ENCODE data around the gene ACADVL. TPM values are rescaled to one million over a fixed set of nuclear protein-coding genes. Genes with fewer than 3 reads are reported as not detected.
"Not testable (repeated sequence)": the region's sequence is repeated elsewhere in the genome, so short reads cannot be mapped to it uniquely, and the experiment has no call there.

ACADVL gene
- total and polyA plus RNA-seq, 12 donors, result 961 to 6,098 (median 1,772) TPM

DNA sequence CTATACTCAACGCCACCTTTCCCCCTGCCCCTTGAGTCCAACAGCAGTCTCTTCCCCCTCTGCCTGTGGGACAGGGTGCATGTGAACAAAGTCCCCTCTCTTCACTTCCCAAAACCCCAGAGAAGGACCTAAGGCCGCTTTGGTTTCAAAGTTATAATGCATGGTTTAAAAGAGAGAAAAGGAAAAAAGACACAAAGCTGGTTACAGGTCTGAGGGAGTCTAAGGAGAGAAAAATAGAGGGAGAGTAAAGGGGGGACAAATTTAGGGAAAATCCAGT lies 23.7 kb downstream of the ACADVL start:
- 16 to 38% (median 25%) methylated on average over 2 of the region's 2 CpGs for WGBS, 4 donors
- intact Hi-C loops (cut with DNase I), result no loop called here
- Histone ChIP-seq H3K27ac (peak overlapping the region; percentile 87 to 100 (median 95)), H3K4me1 (replicated peaks in 1 of 2) (peaks cover 18 to 23% of the 10 kb centered on the region in 2 donors), H3K4me3 (peak overlapping the region in 3 of 4 donors; percentile 29 to 92 (median 47)), H3K36me3 (replicated peaks in 1 of 2) (peaks cover 0 to 45% of the 10 kb centered on the region in 2 donors), H3K9me3 (replicated peaks in 1 of 3) (no peaks in the 10 kb centered on the region), H3K27me3 (no peaks in the 10 kb centered on the region)
- TF ChIP-seq POLR2A (IDR thresholded peaks at IDR 0.05), result no peak
- TF ChIP-seq, protein P1, sequence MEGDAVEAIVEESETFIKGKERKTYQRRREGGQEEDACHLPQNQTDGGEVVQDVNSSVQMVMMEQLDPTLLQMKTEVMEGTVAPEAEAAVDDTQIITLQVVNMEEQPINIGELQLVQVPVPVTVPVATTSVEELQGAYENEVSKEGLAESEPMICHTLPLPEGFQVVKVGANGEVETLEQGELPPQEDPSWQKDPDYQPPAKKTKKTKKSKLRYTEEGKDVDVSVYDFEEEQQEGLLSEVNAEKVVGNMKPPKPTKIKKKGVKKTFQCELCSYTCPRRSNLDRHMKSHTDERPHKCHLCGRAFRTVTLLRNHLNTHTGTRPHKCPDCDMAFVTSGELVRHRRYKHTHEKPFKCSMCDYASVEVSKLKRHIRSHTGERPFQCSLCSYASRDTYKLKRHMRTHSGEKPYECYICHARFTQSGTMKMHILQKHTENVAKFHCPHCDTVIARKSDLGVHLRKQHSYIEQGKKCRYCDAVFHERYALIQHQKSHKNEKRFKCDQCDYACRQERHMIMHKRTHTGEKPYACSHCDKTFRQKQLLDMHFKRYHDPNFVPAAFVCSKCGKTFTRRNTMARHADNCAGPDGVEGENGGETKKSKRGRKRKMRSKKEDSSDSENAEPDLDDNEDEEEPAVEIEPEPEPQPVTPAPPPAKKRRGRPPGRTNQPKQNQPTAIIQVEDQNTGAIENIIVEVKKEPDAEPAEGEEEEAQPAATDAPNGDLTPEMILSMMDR (IDR thresholded peaks at IDR 0.05), result peak in 1 of 6 experiments; percentile 20
- DNase-seq, result no peak

GRCh38 chr17:7243838-7244237 lies 24.1 kb downstream of the ACADVL start:
- intact Hi-C loops (cut with DNase I); H3K9me3 ChIP-seq (replicated peaks in 1 of 3); H3K27me3 ChIP-seq: not testable (repeated sequence)
- Histone ChIP-seq H3K4me3 (peak overlapping the region in 1 of 4 donors; percentile 92), H3K36me3 (replicated peaks in 1 of 2) (peaks cover 0 to 45% of the 10 kb centered on the region in 2 donors), H3K4me1 (replicated peaks in 1 of 2) (peaks cover 21 to 26% of the 10 kb centered on the region in 2 donors), H3K27ac (peak overlapping the region in 4 of 5 donors; percentile 87 to 100 (median 95))
- DNase-seq, result peak in 1 of 7 donors; percentile 33
- WGBS, 4 donors, result 65 to 77% (median 74%) methylated on average over 7 to 10 of the region's 10 CpGs

DNA sequence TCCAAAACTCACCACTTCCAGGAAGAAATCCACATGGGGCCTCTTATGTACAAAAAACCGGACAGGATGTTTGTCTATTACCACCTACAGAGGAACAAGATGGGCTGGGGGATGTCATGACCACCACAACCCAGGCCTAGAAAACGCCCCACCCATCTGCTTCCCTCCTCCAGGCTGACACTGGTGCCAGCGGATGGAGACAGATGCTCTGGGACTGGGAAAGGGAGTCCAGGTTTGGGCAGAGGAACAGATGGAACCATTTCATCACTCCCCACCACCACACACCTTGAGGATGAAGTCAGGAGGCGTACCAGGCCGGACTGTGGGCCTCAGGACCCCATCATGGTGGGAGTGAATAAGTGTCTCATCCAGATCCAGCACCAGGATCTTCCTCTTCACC lies 27.0 kb downstream of the ACADVL start:
- TF ChIP-seq, protein P1 (IDR thresholded peaks at IDR 0.05), result no peak
- TF ChIP-seq POLR2A (IDR thresholded peaks at IDR 0.05), result no peak
- no peak overlapping the region for H3K27ac ChIP-seq
- H3K36me3 ChIP-seq (replicated peaks in 1 of 2), result peaks cover 0 to 36% of the 10 kb centered on the region in 2 donors
- peaks cover 21 to 29% of the 10 kb centered on the region in 2 donors for H3K4me1 ChIP-seq (replicated peaks in 1 of 2)
- H3K4me3 ChIP-seq, result no peak overlapping the region
- H3K27me3 ChIP-seq, result no peaks in the 10 kb centered on the region
- intact Hi-C loops (cut with DNase I), result no loop called here
- WGBS, 4 donors, result 89 to 98% (median 97%) methylated on average over 4 to 5 of the region's 5 CpGs
- no peak for DNase-seq
- H3K9me3 ChIP-seq (replicated peaks in 1 of 3), result no peaks in the 10 kb centered on the region

GRCh38 chr17:7248796-7249195 lies 29.1 kb downstream of the ACADVL start:
- Histone ChIP-seq H3K4me1 (replicated peaks in 1 of 2) (peaks cover 31 to 33% of the 10 kb centered on the region in 2 donors), H3K36me3 (replicated peaks in 1 of 2) (peaks cover 0 to 34% of the 10 kb centered on the region in 2 donors), H3K27ac (peak overlapping the region in 2 of 5 donors; percentile 21 to 100), H3K9me3 (replicated peaks in 1 of 3) (no peaks in the 10 kb centered on the region), H3K4me3 (no peak overlapping the region), H3K27me3 (no peaks in the 10 kb centered on the region)
- DNase-seq, result no peak
- 53 to 62% (median 56%) methylated on average over 4 of the region's 4 CpGs for WGBS, 4 donors
- no peak for TF ChIP-seq POLR2A (IDR thresholded peaks at IDR 0.05)
- TF ChIP-seq, protein P1 (IDR thresholded peaks at IDR 0.05), result no peak
- intact Hi-C loops (cut with DNase I), result no loop called here

- Histone ChIP-seq H3K36me3 (replicated peaks in 1 of 2) (peaks cover 0 to 34% of the 10 kb centered on the region in 2 donors), H3K27me3 (no peaks in the 10 kb centered on the region), H3K4me3 (no peak overlapping the region), H3K9me3 (replicated peaks in 1 of 3) (no peaks in the 10 kb centered on the region), H3K4me1 (replicated peaks in 1 of 2) (peaks cover 31 to 37% of the 10 kb centered on the region in 2 donors), H3K27ac (peak overlapping the region in 2 of 5 donors; percentile 21 to 100)
- intact Hi-C loops (cut with DNase I), result no loop called here
- WGBS, 4 donors, result 75 to 81% (median 78%) methylated on average over 6 of the region's 6 CpGs
- DNase-seq, result peak in 1 of 7 donors; percentile 28
- TF ChIP-seq POLR2A (IDR thresholded peaks at IDR 0.05), result no peak
- TF ChIP-seq, protein P1 (IDR thresholded peaks at IDR 0.05), result no peak
These were observed 29.5 kb downstream of the ACADVL start for GRCh38 chr17:7249214-7249613.
